HG03571 (cell line): ENCODE measurements around the gene KRTAP12-1.

ENCODE experiments used
- ATAC-seq: cut with Tn5 transposase; IDR thresholded peaks from one replicate; pipeline ENCODE4 v1.9.1; 2021; ENCODE audit not compliant: unreplicated experiment

Gene KRTAP12-1

DNA sequence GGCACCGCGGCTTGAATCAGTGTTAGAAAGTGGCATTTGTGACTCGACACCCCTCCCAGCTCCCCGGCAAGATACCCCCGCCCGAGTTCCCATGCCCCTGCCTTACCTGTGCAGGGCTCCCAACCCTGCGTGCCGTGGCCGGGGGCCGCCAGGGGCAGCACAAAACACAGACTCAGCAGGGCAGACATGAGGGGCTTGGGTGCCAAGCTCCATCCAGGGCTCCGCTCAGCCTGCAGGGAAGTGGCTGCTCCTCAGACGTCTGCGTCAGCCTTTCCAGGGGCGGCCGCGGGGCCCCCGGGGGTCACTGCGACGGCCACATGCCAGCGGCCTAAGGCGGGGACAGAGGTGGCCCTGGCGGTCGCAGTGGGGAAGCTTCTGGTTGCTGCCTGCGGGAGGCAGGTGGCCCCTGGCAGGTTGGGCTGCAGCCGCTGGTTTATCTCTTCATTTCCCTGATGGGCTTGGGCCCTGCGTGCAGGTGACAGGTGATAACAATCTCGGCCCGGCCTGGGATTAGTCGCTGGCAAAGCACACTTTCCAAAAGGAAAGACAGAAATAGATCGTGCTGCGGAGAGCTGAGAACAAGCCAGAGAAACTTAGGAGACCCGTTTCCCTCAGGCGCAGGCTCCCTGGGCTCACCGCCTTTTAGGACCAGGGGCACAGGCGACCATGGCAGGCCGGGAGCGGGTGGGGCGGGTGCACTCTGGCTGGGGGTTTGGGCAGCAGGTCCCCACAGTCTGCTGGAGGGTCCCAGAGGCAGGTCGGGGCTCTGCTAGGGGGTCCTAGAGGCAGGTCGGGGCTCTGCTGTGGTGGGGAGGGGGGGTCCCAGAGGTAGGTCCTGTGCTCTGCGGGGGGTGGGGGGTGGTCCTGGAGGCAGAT is 29.6 kb upstream of the KRTAP12-1 start, which contains the start of gene TSPEAR:
TSS of gene TSPEAR (minus strand) at position 246 of the 876 bp plus-strand sequence. CDS start at position 188, 58 bp downstream.
- ATAC-seq, result no peak

DNA sequence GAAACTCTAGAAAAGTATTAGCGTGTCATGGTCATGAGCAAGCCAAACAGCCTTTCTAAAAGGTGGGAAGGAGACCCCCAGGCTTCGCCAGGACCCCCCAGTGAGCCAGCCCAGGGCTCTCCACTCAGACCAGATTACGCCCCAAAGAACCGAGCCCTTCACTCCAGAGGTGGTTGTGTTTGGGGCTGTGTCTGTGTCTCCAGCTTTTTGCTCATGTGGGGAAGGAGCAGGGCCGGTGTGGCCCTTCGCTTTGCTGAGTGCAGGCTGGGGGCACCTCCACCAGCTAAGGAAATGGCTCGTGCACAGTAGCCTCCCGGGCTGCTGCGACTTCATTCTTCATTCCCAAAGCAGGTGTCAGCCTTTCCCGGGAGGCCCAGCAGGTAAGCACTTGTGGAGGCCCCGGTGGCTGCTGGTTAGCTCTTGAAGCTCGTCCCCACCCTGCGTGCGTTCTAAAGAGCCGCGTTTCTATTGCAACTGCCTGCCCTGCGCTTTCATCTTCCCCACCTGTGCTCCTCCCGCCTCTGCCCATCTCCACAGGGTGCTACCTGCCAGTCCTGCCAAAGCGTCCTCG is 28.9 kb upstream of the KRTAP12-1 start:
- no peak for ATAC-seq

GRCh38 chr21:44710294-44710665 is 28.3 kb upstream of the KRTAP12-1 start:
- ATAC-seq, result no peak

- no peak for ATAC-seq
These were observed 27.7 kb upstream of the KRTAP12-1 start for GRCh38 chr21:44709426-44710293.

DNA sequence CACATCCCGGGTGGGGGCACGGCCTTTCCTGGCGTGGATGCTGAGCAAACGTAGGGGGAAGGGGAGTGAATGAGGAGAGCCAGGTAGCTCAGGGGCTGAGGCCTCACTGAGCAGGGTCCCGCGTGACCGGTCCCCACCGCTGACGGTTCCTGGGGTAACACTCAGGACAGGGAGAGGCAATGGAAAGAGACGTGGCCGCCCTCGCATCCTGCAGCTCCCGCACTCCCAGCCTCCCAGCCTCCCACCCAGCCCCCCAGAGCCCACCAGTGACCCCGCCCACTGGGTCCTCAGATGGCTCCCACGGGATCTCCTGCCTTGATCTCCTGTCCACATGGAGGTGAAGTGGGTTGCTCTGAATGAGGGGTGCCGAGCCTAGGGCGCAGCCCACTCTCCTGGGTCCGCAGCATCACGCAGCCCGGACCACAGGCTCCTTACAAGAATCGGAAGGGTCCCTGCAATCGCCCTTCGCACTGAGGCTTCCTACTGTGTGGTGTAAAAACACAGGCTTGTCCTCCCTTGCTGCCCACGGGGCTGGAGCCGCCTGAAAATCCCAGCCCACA is 27.0 kb upstream of the KRTAP12-1 start:
- ATAC-seq, result no peak

DNA sequence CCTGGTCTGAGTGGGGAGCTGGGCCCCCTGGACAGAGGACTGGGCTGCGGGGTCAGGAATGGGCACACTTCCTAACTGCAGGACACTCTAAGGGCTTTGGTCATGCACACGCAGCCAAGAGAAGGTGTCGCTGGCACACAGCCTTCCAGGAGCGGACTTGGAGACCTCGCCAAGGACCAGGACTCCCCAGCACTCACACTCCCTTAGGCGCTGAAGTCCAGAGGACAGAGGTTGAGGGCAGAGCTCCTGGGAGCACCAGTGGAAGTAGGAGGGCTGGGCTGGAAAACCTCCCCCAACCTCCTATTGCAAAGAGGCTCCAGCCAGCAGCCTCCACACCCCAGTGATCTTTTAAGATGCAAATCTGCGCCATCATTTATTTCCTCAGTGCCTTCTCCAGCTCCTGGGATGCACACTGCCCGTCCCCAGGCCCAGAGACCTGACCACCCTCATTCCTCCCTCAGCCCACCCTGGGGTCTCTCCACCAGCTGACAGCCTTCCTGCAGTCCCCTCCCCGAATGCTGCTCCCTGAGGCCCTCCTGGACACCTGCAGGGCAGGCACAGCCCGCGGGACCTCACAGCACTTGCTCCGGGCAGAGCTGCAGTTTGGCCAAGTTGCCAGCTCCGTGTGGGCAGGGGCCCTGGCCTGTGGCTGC is 26.4 kb upstream of the KRTAP12-1 start:
- no peak for ATAC-seq

DNA sequence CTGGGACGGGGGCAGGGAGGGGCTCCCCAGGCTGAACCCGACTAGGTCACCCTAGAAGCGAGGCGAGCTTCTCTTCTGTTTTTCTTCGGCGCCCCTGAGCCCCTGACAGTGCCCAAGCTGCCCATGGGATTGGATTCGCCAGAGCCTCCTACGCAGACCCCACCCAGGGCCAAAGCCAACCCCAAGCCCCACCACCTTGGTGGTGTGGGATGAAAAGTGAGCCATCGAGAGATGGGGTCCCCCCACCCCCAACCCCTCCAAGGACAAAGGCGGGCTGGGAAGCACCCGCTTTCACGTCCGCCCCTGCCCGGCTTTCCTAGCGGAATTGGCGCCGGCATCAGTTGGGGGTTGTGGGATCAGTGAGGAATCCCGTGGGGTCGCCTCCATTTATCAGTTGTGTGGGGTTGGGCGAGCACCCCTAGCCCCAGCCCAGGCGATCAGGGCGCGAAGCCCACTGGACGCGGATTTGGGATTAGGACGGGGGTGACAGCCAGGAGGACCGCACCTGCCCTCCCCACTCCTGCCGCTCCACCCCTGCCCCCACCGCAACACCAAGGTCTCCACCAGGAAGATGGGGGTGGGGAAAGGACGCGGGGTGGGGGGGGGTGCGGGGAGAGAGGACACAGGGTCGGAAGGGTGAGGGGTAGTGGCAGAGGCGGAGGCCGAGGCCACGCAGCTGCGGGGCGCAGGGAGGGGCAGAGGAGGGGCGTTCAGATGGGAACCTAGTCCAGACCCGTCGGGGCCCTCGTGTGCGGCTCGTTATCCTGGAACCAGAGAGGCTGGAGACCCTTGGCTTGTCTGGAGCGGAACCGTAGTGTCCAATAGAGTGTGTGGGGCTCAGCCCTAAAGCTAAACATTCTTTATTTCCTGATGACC is 25.0 kb upstream of the KRTAP12-1 start:
- ATAC-seq, result no peak

DNA sequence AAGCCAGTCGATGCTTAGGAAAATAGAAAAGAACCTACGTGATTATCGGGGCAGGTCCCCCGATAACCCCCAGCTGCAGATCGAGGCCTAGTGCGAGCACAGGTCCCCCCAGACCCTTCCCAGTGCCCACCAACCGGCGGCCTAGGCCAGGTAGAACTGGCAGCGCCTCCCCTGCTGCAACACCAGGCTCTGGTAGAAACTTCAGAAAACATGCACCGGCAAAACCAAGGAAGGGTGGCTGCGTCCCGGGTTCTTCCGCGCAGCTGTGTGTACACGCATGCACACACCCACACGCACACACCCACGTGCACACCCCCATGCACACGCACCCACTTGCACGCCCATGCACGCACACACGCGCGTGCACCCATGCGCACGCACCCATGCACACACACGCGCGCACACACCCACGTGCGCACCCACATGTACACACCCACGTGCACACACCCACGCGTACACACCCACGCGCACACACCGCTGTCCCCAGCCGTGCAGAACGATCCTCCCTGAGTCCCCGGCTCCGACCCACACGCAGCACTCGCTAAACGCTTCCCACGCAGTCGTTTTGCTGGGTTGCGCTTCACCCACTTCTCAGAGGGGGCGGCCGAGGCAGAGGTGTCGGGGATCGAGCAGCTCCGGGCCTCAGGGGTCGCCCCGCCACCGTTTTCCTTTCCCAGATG is 24.2 kb upstream of the KRTAP12-1 start:
- ATAC-seq, result no peak

DNA sequence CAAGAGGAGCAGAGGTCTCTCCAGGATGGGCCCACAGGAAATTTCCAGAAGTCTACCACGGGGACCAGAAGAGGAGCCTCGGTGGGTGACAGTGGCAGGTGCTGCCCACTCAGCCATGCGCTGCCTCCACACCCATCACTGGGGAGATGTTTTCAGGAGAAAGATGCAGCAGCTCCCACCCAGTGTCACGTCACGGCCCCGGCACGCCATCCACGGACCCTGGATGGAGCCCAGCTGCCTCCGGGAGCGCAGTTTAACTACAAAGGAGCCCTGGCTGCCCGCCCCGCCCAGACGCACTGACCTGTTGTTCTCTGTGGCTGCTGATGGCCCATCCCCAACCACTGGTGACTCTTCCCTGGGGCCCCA is 22.7 kb upstream of the KRTAP12-1 start:
- no peak for ATAC-seq

DNA sequence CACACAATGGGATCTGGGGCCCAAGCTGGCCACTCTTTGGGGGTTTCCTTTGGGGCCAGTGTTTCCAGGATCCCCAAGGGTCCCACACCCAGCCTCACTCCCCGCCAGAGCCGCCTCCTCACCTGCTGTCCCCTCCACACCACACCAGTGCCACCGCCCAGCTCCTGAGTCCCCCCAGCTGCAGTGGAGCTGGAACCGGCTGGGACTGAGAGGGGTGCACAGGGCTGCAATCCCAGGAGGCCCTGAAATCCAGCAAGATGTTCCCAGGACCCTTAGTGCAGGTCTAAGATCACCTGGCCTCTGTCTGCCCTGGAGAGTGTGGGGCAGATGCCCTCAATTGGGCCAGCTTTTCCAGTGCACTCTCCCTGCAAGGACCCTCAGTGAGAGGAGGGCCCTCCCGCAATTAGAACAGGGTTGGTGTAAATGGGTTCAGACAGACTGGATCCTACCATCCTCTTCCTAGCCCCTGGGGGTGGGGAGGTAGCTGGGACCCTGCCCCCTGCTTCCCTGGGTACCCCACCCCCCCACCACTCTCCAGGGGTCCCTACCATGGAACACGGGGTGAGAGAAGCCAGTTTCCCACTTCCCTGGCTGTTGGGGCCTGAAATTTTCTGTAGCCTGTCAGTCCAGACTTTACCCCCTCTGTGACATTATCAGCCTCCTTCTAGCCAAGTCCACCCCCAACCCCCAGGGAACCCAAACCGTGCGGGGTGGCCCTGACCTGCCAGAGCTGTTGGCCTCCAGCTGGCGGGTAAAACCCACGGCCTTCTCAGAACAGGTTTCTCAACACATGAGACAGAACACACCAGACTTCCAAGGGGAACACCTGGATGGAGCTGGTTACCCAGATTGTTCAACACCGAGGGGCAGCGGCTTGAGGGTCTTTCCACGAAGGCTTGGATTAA is 22.0 kb upstream of the KRTAP12-1 start:
- no peak for ATAC-seq

DNA sequence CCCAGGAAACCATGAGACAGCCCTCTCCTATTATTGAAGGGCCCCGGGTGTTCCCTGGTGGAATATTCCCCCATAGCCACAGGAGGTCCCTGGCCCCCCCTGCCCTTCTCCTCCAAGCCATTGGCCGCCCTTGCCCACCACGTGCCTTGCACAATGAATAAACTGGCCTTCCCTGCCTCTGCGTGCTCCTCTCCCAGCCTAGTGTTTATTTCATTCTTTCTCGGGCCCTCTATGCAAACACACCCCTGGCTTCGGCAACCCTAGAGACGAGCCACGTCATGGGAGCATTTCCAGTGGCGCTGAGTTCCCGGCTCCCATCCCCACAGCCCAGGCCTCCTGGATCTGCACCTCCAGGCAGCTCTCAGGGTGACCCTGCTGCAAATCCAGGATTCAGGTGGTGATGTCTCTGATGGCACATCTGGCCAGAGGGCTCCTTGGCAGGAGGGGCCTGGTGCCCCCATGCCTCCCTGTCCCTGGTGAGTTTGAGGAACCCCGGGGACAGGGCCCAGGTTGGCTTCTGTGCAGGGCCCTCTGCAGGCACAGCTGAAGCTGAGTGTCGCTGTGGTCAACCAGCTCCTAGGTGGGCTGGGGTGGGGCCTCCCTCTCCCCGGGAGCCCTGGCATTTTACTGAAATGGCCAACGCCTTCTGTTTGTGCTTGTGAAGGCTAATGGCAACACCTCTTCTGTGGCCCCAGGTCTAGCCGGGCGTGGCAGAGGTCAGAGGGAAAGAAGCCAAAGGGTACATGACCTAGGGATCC is 21.2 kb upstream of the KRTAP12-1 start:
- no peak for ATAC-seq

GRCh38 chr21:44702111-44702972 is 20.4 kb upstream of the KRTAP12-1 start:
- ATAC-seq, result no peak

GRCh38 chr21:44701541-44701940 is 19.6 kb upstream of the KRTAP12-1 start:
- ATAC-seq, result no peak

GRCh38 chr21:44701023-44701400 is 19.0 kb upstream of the KRTAP12-1 start:
- ATAC-seq, result no peak

GRCh38 chr21:44700101-44701022 is 18.4 kb upstream of the KRTAP12-1 start:
- no peak for ATAC-seq
